PFSK-1 (cell line): ENCODE results near the gene MRLN.

Source experiments
- FOXP2 ChIP-seq: optimal IDR thresholded peaks from 2 replicates; pipeline ENCODE3; 2011; ENCODE audit warnings: borderline replicate concordance, control low read depth, inconsistent platforms; ENCODE audit not compliant: insufficient read depth; ENCODE audit errors: extremely low read length, extremely low read depth
- POLR2AphosphoS5 ChIP-seq: IDR thresholded peaks from 2 replicates; pipeline ENCODE4 v1.6.1; 2012; ENCODE audit warnings: low read depth, mild to moderate bottlenecking, control low read depth, low read length, moderate library complexity
- SIN3A ChIP-seq: IDR thresholded peaks from 2 replicates; pipeline ENCODE4 v1.6.1; 2012; ENCODE audit warnings: mild to moderate bottlenecking, low read length, moderate library complexity, borderline replicate concordance; ENCODE audit not compliant: insufficient read depth
- TAF1 ChIP-seq: IDR thresholded peaks from 2 replicates; pipeline ENCODE4 v1.6.1; 2012; ENCODE audit warnings: low read length, control low read depth, borderline replicate concordance; ENCODE audit not compliant: insufficient read depth
- TF ChIP-seq, protein P1 (sequence below), 2 experiments: IDR thresholded peaks; 2 replicates each; pipeline versions ENCODE4 v1.6.1 to v1.8.0; 2011 to 2012; ENCODE audit warnings: low read depth in 2 of 2, low read length in 2 of 2, control low read depth in 1 of 2, inconsistent platforms in 1 of 2, mild to moderate bottlenecking in 1 of 2, moderate library complexity in 1 of 2; ENCODE audit not compliant: insufficient read depth in 1 of 2

MRLN gene

DNA sequence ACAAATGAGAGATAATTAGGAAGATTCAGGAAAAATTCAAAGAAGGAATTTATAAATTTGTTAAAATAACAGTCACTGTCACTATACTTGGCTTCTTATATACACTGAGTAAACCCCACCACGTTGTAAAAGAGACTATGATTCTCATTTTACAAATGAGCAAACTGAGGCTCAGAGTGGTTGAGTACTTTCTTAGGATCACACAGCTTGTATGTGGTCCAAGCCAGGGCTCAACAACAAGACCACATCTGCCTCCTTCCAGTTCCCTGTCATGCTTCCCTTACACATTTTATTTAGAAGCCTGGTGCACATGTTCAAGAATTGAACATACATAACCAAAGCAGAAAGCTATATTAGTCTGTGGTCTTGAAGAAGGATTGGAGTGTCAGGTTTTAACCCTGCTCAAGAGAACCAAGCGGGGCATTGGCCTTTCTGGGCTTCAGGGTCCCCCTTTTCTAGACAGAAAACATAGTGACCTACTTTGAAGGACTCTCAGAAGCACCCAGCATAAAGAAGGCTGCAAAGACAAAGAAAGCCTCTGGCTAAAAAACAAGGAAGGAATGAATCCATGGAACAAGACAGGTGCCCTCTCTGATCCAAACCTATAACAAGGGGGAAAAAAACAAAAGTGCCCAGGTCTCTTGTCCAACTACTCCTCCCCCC lies 846 bp downstream of the MRLN start:
- TF ChIP-seq, protein P1, sequence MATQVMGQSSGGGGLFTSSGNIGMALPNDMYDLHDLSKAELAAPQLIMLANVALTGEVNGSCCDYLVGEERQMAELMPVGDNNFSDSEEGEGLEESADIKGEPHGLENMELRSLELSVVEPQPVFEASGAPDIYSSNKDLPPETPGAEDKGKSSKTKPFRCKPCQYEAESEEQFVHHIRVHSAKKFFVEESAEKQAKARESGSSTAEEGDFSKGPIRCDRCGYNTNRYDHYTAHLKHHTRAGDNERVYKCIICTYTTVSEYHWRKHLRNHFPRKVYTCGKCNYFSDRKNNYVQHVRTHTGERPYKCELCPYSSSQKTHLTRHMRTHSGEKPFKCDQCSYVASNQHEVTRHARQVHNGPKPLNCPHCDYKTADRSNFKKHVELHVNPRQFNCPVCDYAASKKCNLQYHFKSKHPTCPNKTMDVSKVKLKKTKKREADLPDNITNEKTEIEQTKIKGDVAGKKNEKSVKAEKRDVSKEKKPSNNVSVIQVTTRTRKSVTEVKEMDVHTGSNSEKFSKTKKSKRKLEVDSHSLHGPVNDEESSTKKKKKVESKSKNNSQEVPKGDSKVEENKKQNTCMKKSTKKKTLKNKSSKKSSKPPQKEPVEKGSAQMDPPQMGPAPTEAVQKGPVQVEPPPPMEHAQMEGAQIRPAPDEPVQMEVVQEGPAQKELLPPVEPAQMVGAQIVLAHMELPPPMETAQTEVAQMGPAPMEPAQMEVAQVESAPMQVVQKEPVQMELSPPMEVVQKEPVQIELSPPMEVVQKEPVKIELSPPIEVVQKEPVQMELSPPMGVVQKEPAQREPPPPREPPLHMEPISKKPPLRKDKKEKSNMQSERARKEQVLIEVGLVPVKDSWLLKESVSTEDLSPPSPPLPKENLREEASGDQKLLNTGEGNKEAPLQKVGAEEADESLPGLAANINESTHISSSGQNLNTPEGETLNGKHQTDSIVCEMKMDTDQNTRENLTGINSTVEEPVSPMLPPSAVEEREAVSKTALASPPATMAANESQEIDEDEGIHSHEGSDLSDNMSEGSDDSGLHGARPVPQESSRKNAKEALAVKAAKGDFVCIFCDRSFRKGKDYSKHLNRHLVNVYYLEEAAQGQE (IDR thresholded peaks at IDR 0.05; ENCODE audit: insufficient read depth in 1 of 2, low read depth in 2 of 2, low read length in 2 of 2) = no peak

DNA sequence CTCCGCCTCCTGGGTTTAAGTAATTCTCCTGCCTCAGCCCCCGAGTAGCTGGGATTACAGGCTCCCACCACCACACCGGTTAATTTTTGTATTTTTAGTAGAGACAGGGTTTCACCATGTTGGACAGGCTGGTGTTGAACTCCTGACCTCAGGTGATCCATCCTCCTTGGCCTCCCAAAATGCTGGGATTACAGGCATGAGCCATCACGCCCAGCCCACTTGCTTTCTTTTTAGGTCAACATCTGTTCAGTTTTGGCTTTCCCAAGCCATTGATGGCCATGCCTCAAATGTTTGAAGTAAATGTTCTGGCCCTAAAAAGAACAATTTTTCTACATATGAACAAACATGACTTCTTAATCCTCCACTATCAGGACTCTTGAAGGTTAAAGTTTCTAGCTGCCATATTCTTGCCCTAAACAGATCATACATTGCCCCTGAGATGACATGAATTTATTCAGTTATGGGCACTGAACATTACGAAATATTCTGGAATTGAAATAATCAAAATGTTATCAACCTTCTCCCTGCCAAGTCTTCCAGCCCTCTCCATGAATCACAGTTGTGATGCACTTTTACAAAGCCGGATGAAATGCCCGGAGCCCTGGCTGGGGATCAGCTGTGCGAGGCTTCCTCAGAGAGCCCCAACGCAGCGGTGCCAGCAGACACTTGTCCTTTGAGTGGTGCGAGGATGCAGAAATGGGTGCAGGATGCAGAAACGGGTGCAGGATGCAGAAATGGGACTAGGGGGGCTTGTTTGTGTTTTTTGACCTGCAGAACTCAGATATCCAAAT lies 2.9 kb downstream of the MRLN start:
- TF ChIP-seq POLR2AphosphoS5 = no peak
- TF ChIP-seq FOXP2 = no peak
- TF ChIP-seq SIN3A = no peak
- no peak for TF ChIP-seq TAF1
- TF ChIP-seq, protein P1 (IDR thresholded peaks at IDR 0.05; ENCODE audit: insufficient read depth in 1 of 2, low read depth in 2 of 2, low read length in 2 of 2) = no peak

DNA sequence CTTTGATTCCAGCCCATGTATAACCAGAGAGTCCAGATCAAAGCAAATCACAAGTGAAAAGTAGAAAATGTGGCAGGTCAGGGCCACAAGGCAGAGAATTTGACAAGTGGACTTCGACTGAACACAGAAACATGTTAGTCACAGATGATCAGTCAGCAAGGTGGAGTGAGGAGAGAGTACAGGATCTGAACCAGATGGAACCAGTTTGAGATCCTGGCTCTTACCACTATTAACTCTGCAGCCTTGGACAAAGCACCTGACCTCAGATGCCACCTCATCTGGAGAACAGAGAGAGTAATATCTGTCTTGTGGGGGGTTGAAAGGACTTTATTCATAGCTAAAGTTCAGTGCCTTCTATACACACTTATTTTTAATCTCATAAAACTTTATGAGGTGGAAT lies 4.4 kb downstream of the MRLN start:
- TF ChIP-seq TAF1 (no peak), SIN3A (no peak), FOXP2 (no peak), POLR2AphosphoS5 (no peak)
- TF ChIP-seq, protein P1 (IDR thresholded peaks at IDR 0.05; ENCODE audit: insufficient read depth in 1 of 2, low read depth in 2 of 2, low read length in 2 of 2) = no peak

DNA sequence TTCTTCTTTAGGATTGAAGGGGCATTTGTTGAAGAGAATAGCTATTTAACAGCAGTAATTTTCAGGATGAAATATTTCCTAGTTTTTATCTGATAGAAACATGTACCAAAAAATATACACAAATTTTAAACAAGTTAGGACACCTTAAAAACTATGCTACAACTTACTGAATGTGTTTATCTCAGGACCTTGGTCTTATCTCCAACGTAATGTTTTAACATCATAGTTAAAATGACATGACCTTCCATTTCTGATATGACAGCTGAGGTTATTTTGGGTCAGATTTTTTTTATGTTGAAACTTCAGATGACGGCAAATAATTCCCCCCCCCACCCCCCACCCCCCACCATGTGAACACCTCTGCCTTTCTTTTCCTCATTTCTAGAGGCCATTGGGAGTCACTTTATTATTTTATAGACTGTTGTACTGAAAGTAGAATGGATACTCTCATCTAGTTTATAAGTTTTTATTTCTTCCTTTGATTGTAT lies 8.0 kb downstream of the MRLN start:
- no peak for TF ChIP-seq TAF1
- no peak for TF ChIP-seq POLR2AphosphoS5
- no peak for TF ChIP-seq FOXP2
- TF ChIP-seq, protein P1 (IDR thresholded peaks at IDR 0.05; ENCODE audit: insufficient read depth in 1 of 2, low read depth in 2 of 2, low read length in 2 of 2) = no peak
- TF ChIP-seq SIN3A = no peak
